HG03342 (cell line): ENCODE data around the gene PKNOX2.

Experiments used
- ATAC-seq: cut with Tn5 transposase; IDR thresholded peaks from one replicate; pipeline ENCODE4 v1.9.1; 2021; ENCODE audit warnings: mild to moderate bottlenecking, moderate library complexity; ENCODE audit not compliant: unreplicated experiment

The PKNOX2 gene

DNA sequence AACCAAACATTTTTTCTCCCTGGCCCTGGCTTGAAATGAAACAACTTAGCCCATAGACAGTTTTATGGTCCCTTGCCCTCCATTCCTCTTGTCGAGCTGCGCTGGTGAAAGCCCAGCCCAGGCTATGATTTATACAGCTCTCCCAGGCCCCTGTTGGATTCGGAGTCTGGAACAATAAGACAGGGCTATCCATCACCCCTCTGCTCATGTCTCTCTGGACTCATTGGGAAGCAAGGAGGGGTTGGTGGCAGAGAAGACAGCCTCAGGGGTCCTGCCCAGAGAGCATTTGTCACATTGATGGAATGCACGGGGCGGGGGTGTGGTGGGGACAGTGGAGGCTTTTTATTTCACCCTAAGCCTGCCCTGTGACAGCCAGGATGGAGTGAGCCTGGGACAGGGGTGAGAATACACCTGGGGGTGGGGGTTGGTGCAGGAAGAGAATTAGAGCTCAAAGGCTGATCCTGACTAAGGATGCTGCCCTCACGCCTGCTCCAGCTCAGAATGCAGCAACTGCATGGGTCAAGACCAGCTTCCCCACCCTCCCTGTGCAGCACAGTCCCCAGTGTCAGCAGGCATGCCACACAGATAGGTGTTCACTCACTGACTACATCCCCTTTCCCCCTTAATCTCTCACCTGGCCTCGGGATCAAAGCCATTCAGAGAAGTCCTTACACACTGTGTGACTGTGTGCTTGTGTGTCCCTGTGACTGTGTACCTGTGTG, 10.0 kb upstream of the PKNOX2 start:
- no peak for ATAC-seq

DNA sequence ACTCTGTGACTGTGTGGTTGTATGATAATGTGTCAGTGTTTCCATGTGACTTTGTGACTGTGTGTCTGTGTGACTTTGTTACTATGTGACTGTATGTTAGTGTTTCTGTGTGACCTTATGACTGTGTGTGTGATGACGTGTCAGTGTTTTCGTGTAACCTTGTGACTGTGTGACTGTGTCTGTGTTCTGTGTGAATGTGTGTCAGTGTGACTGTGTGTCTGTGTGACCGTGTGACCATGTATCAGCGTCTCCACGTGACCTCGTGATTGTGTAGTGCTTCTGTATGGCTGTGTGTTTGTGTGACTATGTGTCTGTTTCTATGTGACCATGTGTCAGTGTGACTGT, 9.5 kb upstream of the PKNOX2 start:
- ATAC-seq, result no peak

DNA sequence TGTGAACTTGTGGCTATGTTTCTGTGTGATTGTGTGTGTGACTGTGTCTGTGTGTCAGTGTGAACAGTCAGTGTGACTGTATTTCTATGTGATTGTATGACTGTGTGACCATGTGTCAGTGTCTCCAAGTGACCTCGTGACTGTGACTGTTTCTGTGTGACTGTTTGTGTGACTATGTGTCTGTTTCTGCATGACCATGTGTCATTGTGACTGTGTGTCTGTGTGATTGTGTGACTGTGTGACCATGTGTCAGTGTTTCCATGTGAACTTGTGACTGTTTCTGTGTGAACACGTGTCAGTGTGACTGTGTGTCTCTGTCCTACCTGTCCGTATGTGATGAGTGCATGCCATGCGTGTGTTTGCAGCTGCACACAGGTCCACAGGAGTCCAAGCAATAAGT, 8.8 kb upstream of the PKNOX2 start:
- ATAC-seq, result no peak

- ATAC-seq, result no peak
Observed at GRCh38 chr11:125156346-125157117, 8.0 kb upstream of the PKNOX2 start.

DNA sequence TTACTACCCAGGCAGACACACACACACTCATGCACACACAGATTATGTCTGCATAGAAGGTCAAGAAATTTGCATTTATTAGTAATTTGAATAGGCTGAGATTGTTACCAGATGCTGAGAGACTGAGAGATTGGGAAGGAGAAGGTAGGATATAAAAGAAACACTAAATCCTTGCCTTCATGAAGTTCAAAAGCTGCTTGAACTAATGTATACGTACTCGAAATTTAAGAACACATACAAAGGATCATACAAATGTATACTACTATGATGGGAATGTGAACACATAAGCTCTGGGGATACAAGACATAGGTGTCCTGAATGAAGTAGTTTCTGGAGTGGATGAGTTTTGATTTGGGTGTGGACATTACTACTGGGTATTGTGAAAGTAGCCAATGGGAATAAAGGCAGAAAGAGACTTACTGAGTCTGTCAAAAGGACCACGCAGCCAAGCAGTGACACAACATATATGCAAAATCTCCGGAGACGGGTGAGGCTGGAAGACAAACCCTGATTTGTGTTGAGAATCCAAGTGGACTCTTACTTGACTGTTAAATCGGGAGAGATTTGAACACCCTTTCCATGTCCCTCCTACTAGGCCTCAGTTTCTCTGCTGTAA, 7.3 kb upstream of the PKNOX2 start:
- ATAC-seq, result no peak

GRCh38 chr11:125157953-125158680, 6.4 kb upstream of the PKNOX2 start:
- no peak for ATAC-seq

GRCh38 chr11:125162743-125163142, 1.8 kb upstream of the PKNOX2 start:
- ATAC-seq, result no peak

GRCh38 chr11:125163431-125164063, 1.0 kb upstream of the PKNOX2 start:
- no peak for ATAC-seq

- ATAC-seq, result no peak
Observed at GRCh38 chr11:125164091-125164421, 495 bp upstream of the PKNOX2 start.

DNA sequence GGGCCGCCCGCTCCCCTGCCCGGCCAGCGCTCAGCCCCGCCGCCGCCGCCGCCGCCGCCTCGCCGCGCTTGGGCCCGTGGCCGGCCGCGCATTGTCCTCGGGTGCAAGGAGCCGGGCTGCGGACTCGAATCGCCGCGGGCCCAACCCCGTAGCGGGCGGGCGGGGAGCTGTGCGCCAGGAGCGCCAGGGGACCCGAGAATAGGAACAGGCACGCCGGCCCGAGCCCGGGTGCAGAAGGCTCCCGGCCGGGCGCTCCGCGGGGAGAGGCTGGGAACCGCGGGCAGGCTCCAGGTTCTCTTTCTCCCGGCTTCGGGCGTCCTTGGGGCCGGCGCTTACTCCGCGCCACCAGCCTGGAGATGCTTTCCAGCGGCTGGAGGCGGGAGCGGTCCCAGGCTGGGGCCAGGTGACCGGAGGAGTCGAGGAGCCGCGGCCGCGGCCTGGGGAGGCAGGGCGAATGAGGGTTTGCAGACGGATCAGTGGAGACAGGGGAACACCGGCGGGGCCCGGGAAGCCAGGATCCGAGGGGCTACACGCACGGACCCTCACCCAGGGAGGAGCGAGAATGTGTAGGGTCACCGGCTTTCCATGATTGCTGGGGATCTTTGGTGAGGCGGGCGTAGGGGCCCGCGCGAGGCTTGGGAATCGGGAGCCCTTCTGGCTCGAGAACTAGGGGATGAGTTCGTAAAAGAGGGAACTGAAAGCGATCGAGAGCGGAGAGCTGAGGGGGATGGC, 726 bp downstream of the PKNOX2 start:
- ATAC-seq, result peak; percentile 21

DNA sequence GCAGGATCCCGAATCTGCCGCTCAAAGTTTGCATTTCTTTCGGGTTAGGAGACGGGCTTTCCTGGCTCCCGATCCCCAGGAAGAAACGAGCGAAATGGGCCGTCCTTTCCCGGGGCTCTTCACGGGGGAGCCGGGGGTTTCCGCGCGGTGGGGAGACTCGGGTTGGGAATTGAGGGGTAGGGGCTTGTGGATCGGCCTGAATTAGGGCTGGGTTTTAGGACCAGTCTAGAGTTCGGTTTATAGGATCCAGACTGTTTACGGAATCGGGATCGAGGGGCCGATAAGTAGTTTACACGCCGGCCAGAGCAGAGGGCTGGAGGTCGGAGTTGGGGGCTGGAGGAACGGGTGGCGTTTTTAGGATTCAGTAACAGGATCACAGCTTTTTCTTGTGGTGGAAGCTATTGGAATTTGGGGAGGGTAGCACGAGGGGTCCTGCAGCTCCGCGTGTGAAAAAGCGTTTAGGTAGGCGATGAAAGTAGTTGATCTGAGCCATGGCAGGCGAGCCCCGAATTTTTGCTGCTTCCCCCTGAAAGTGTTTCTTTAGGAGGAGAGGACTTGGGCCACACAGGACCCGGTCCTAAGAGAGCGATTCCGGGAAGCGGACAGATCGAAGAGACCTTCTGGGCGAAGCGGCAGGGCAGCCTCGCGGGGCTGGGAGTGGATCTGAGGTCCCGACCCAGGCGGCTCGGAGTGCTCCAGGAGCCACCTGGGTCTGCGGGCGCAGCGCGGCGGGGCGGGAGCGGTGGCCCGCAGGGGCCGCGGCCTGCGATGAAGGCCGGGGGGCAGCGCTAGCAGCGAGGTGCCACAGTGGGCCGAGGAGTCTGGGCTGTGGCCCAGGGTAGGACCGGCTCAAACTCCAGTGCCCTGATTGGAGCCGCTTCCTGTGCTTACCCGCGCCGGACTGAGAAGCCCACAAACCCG, 1.6 kb downstream of the PKNOX2 start:
- ATAC-seq, result no peak

DNA sequence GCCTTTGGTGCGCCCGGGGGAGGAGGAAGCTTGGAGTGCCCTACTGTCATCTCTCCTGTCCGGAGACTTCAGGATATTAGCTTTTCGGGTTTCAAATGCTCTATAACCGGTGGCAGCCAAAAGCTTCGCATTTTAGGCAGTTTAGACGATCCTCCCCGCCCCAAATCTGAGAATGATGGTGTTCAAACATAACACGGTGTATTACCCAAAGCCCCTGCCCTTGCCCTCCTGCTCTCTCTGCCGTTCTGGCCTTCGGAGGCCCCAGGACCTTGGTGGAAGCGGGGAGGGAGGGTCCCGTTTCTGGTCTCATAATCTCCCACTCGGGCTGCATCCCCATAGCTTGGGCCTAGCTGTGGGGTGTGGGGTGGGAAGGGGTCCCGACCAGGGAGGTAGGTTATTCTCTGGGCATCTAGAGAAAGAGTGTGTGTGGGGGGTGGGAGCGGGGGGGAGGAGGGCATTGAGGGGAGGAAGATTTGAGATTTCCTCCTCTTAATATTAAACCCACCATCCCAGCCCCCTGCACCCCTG, 2.3 kb downstream of the PKNOX2 start:
- no peak for ATAC-seq

DNA sequence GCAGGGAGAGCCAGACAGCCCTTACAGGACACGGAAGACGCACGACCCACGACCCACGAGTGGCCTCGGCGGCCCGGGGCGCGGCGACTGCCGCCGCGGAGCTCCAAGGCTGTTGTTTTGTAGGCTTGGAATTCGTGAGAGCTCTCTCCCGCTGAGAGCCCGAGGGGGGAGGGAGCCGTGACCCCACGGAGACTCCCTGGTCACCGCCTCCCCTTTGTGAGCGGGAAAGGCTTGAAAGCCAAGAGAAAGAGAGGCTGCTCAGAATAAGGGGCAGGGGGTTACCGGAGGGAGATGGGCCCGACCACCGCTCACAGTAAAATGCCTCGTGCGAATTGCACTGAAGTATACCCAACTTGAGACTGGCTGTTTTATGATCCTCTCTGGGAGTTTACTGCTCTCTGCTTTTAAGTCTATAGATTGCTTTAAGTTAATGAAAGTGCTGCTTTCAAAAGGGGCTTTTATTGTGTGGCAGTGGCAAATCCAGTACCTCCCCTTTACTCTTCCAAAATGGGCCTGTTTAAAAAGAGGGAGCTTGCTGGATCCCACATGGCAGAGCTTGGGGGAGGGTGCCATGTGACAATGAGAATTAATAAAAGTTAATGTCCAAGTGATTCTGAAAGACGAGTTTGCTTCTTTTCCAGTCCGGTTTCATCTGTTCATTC, 2.9 kb downstream of the PKNOX2 start:
- no peak for ATAC-seq

GRCh38 chr11:125167954-125168835, 3.6 kb downstream of the PKNOX2 start:
- no peak for ATAC-seq

- ATAC-seq, result no peak
Observed at GRCh38 chr11:125168918-125169456, 4.4 kb downstream of the PKNOX2 start.

- ATAC-seq, result no peak
Observed at GRCh38 chr11:125170001-125170509, 5.5 kb downstream of the PKNOX2 start.

GRCh38 chr11:125170510-125171031, 6.0 kb downstream of the PKNOX2 start:
- ATAC-seq, result no peak
